CD4-positive, alpha-beta T cell treated with Interleukin-17A for 1 hour (primary cell): ENCODE results near the gene ARHGAP26.
A peak's percentile ranks its signal among the peaks of the same experiment; 100 is the strongest.

Experiments used
- DNase-seq: peaks from one replicate; pipeline ENCODE4 v3.0.0-alpha.2; 2020

The ARHGAP26 gene

DNA sequence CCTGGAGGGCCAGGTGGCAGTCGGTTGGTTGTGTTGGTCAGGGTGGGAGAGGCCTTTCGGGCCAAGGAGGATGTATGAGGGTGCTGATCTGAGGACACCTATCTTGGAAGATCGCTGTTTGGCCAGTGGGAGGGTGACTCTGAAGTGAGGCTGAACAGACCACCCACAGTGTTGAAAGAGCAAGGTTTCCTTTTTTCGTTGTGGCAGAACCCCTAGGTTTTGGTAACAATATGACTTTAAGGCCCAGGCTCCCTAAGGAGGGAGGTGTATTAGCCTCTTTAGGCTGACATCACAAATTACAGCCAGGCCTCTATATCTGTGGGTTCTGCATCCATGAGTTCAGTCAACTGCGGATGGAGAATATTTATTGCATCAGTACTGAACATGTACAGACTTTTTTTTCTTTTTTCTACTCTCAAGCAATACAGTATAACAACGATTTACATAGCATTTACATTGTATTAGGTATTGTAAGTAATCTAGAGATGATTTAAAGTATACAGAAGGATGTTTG is 86.1 kb downstream of the ARHGAP26 start:
- no peak for DNase-seq

DNA sequence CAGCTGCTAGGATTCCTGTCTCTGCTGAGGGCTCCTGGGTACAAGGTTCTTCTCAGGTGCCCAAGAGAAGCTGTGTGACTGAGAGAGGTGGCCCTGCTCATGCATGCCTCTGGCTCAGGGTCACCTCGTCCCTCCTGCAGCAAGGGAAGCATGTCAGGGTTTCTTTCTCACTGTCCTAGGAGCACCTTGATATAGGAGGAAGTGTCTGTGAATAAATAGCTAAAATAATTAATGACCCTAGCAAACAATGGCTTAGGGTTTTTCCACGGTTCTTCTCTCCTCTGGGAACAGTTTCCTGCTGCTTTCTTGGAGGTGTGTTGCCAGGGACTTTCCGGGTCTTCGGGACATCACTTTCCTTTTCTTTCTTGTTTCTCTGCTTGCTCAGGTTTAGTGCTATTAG is 87.2 kb downstream of the ARHGAP26 start:
- DNase-seq = no peak

- DNase-seq = no peak
Measured at GRCh38 chr5:142859037-142859436, 88.9 kb downstream of the ARHGAP26 start.

DNA sequence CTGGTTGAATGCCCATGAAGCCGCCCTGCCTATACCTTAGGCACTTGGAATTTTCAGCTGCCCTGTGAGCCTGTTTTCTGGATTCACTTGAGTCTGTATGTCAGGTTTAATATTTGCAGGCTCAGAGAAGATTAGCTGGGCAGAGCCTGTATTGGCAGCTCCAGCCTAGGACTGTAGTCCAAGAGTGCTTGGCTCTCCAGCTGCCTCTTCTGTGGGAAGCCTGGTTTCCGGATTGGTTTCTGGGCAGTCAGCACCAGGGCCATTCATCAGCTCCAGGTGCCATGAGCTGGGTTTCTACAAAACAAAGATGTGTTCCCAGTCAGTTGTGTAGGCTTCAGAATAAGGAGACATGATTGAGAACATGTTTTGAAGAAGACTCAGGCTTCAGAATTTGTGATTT is 90.1 kb downstream of the ARHGAP26 start:
- no peak for DNase-seq

- DNase-seq = no peak
Measured at GRCh38 chr5:142861011-142861410, 90.8 kb downstream of the ARHGAP26 start.

DNA sequence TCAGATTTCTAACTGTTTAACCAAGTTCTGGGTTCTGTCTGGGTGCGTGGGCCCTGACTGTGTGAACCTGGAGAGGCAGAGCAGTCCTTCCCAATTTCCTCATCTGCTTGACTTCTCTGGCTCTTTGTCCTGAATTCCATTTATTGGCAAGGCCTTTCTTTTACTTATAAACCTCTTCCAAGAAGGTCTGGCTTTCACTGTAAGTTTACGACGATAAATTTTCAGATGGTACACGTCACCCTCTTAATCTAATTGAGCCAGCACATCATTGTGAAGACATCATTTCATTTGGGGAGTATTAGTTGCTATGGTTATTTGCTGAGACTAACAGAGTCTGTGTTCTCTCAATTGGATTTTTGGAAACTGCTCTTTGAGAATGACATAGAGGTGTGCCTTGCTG is 92.4 kb downstream of the ARHGAP26 start:
- no peak for DNase-seq

DNA sequence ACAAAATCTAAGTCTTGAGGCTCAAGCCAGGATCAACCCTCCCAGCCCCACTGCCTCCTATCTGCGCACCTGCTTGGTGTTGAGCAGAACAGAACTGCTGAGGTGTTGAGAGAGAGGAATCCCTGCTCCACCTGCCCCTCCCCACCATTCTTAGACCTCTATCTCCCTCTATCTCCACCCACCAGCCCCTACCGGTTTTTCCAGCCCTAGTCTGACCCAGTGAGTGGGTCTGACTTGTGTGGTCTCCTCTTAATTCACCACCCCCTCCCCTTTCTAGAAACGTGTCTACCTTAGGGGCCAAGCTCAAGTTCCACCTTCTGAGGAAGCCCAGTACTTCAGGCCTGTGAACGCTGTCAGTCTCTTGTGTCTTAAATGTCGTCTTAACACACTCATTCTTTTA is 93.7 kb downstream of the ARHGAP26 start:
- DNase-seq = no peak

GRCh38 chr5:142864290-142865260 is 94.4 kb downstream of the ARHGAP26 start:
- no peak for DNase-seq

GRCh38 chr5:142865631-142866030 is 95.5 kb downstream of the ARHGAP26 start:
- no peak for DNase-seq

- peak; percentile 75 for DNase-seq
Measured at GRCh38 chr5:142866563-142867275, 96.5 kb downstream of the ARHGAP26 start.

GRCh38 chr5:142869886-142870285 is 99.7 kb downstream of the ARHGAP26 start:
- DNase-seq = no peak

GRCh38 chr5:142870532-142871362 is 100.6 kb downstream of the ARHGAP26 start:
- DNase-seq = no peak

GRCh38 chr5:142871363-142872193 is 101.4 kb downstream of the ARHGAP26 start:
- DNase-seq = no peak

DNA sequence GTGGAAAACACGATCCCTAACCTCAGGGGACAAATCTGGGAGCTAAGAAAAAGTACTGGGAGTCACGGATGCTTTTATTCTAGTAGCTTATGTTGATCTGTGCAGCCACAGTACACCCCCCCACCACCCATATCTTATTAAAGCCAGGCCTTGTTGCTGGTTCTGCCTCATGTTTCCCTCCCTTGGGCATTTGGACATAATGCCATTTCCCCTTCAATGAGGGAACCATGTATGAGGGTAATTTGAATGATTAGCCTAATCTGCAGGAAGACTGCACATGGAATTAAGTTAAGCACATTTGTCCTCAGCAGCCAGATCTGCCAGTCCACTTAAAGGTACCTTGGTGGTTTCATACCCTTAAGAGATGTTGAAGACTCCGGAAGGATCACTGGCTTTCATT is 102.0 kb downstream of the ARHGAP26 start:
- no peak for DNase-seq

GRCh38 chr5:142872795-142873194 is 102.6 kb downstream of the ARHGAP26 start:
- no peak for DNase-seq

GRCh38 chr5:142873831-142874230 is 103.7 kb downstream of the ARHGAP26 start:
- no peak for DNase-seq

DNA sequence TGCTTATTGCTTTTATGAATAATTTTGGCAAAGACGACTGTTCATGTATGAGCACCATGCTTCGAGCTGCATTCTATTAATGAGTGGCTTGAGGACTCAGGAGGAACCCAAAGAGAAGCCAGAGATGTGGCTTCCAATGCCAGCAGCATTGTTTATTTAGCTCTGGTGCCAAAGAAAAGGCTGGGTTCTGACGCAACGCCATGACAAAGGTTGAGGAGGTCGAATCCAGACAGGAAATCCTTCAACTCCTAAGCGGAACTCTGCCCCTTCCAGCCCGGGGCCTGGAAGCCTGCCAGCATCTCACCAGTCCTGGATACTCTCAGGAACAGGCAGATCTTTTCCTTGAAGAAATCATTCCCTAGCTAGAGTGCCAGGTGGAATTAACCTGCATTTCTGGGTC is 104.4 kb downstream of the ARHGAP26 start:
- DNase-seq = no peak

DNA sequence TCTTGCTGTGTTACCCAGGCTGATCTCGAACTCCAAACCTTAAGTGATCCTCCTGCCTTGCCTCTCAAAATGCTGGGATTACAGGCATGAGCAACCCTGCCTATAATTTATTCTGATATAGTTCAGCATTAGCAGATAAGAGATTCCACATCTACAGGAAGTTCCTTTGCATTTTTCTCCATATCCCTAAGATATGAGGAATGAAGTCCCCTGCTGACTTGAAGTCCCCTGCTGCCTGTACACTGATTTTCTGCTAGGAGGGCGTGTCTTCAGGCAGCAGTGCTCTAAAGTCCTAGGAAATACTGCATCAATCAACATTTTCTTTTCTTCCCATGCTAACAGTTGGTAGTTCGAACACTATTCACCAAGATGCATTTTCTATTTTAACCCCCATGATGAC is 105.8 kb downstream of the ARHGAP26 start:
- no peak for DNase-seq

DNA sequence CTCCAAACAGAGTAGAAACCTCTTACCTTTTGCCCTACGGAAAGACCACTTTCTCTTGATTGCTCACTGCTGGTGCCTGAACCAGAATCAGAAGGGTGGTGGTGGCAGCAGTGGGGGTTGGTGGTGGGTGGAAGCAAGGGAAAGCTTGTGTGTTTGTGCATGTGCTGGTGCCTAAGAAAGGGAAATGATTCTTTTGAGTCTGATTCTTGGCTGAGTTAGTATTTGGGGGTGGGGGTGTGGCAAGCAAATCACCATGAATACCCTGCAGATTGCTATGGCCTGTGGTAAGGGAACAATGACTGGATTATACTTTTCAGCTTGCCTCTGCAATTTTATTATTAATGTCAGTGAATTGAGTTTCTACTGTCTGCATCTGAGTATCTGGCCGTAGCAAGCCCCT is 106.6 kb downstream of the ARHGAP26 start:
- DNase-seq = no peak

DNA sequence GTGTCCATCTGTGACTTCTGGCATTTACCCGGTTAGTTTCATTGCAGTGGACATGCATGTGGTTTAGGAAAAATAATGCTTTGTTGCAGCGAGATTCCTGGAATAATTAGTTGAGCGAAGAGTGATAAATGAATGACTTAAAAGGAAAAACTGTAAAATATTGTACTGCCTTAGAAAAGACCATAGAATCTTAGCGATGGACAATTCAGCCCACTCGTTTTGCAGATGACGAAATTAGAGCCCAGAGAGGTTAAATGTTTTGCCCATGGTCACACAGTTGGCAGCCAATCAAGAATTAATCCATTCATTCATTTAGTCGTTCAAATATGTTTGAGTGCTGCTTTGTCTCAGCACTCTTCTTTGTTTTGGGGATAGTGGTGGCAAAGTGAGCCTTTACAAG is 107.9 kb downstream of the ARHGAP26 start:
- no peak for DNase-seq

- DNase-seq = no peak
Measured at GRCh38 chr5:142878638-142879037, 108.5 kb downstream of the ARHGAP26 start.
